ENCODE measurements around the gene R3HCC1L. TPM values are rescaled to one million over a fixed set of nuclear protein-coding genes. Genes with fewer than 3 reads are reported as not detected.

The R3HCC1L gene
- polyA plus RNA-seq, 1 donor, result 12.4 TPM

DNA sequence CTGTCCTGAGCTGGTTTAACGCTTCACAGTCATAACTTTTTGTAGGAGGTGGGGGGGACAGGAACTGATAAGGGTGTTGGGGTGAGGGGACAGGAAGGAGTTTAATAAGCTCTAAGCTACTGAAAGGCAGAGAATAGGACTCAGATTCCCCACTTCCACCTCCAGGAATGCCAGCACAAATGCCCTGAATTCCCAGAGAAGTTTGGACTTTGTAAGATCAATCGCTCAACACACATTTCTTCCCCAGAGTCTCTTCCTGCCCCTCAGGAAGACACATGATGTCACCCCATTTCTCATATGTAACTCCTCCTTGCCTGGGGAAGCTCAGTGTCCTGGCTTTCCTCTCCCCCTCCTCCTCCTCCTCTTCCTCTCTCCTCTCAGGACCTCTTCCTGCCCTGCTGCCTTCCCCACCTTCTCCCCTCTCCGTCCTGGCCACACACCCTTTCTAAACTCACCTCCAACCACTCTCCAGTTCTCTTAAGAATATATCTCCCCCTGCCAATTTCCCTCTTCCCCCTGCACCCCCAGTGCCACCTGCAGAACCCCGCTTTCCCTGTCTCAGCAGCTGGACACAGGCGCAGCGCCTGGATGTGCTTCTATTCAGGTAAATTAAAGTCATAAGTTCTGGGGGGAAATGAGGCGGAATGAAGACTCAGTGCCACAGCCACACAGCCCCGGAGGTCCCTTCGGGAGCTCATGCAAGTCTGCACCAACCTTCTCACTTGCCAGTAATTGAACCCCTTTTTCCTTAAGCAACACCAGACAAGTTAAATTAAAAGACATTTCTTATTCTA lies 138.8 kb downstream of the R3HCC1L start:
- DNase-seq (ENCODE audit: low read depth), result no peak

DNA sequence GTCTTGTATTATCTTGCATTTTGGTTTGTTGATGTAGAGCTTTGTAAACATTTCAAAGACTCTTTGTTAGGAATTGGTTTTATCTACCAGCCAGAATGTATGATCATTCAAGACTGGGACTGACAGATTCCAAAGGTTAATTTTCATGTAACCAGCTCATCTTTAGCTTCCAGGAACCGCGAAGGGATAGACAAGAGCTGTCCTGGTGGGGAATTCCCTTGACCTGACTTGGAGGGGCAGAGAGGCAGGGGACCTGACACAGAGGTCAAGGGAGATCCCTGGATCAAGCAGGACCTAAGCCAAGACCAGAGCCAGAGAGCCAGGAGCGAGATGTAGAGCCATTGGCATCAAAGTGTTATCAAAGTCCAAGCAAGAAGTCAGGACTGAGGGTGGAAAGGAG lies 140.1 kb downstream of the R3HCC1L start:
- no peak for DNase-seq (ENCODE audit: low read depth)

DNA sequence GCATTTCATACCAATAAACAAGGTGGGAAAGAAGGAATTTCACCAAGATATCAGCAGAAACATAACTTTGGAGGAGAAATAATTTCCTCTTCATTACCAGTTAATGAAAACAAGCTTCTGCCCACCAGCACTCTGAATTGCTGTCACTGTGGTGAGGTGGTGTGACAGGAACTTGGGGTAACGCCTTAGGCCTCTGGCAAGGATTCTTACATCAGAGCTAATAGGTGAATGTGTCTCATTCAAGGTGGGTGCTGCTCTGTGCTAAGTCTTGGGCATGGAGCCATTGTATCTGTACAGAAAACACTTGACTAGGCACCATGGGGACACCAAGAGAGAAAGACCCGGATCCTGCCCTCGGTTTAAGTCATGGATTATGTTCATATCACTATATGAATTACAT lies 141.9 kb downstream of the R3HCC1L start:
- DNase-seq (ENCODE audit: low read depth), result no peak

DNA sequence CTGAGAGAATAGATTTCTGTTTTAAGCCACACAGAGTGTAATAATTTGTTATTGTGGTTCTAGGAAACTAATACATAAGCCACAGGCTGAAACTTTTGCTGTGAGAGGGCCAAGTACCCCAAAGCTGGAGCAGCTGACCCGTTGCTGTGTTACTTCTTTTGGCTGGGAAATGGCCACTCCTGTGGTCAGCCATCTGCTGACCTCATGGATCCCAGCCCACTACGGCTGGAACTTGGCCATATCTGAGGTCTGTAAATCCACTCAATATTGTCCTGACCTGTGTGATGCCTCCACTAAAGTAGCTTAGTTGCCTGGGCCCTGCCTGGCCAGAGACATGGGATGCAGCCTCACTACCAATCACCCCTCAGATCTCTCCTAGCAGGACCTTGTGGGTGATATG lies 151.0 kb downstream of the R3HCC1L start:
- DNase-seq (ENCODE audit: low read depth), result no peak

DNA sequence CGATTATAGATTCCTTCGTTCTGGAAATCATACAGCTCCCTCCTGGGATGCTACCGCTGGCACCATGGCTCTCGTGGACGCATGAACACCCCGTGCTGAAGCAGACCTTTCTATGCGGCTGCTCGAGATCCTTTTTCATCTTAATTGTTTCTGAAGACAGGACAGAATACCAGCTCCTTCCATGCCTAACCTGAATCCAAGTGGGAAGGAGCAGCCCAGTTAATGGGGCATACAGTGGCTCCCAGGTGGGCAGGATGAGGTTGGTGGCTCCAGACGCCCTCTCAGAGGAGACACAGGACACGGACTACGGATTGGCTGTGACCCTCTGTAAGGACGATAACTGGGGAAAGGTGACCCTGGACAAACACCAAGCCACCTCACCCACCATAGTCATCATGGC lies 152.0 kb downstream of the R3HCC1L start:
- no peak for DNase-seq (ENCODE audit: low read depth)

DNA sequence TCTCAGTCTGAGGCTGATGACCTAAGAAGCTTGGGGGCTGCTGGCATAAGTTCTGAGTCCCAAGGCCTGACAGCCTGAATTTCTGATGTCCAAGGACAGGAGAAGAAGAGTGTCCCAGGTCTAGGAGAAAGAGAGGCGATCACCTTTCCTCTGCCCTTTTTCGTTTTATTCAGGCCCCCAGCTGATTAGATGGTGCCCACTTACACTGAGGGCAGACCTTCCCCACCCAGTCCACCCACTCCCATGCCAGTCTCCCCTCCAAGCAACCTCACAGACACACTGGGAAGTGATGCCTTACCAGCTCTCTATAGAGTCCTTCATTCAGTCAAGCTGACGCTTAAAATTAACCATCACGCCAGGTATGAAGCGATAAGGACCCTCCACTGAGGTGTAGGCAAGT lies 152.9 kb downstream of the R3HCC1L start:
- DNase-seq (ENCODE audit: low read depth), result no peak

DNA sequence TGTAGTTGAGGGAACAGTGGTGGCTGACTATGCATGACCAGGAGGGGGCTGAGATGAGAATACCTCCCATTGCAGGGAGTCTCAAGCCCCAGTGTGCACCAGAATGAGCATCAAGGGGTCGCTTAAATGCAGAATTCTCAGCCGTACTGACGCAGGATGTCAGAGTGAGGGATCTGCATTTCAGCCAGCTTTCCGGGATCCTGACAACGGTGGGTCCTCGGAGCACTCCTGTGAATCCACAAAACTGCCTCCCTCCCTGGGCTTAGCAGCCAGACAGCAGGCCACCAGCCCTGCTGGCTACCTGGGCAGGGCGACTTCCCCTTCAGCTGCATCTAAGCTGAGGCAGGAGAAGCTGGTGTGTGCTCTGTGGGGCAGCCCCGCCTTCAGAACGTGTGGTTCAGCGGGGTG lies 155.3 kb downstream of the R3HCC1L start:
- no peak for DNase-seq (ENCODE audit: low read depth)

DNA sequence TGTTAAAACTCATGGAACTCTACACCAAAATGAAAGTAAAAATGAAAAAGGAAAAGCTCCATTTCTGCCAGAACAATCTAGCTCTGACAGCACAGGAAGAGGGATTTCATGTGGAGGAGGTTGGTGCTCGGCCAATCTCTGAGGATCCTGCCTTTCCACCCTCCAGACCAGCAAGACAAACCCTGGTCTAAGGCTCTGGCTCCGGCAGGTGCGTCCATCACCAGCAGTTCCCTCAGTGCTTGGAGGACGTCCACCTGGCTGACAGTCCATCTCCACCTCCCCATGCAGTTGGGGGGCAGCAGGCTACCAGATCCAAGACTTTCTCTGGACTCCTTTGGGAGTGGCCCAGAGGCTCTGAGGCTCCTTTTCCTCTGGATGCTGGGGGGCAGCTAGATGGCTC lies 158.5 kb downstream of the R3HCC1L start:
- DNase-seq (ENCODE audit: low read depth), result no peak

DNA sequence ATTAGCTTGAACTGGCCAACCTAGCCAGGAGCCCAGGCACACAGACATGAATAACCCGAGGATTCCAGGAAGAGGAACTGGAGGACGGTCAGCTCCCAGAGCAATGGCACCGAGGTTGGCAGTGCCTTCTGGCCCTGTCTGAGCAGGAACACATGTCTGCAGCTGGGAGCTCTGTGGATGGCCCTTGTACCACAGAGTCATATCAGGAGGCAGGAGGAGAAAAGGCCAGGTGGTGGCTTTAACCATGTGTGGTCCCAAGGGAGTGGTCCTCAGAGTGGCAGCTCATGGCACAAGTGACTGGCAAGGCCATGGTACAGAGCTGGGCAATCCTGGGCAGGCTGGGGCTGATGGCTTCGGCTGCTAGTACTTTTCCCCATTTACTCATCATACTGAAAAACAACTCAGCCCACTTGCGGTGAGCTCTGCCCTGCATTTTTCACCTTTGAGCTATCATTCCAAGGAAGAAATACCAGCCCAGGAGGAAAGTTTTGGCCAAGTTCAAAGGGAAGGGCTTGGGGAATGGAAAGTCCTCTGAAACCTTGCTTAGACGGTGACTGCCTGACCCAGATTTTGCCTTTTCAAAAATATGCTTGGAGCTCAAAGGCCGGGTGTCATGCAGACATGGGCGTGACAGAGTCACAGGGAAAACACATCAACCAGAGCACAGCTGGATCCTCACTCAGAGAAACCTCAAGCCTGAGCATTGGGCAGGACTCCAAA lies 159.3 kb downstream of the R3HCC1L start:
- DNase-seq (ENCODE audit: low read depth), result no peak

DNA sequence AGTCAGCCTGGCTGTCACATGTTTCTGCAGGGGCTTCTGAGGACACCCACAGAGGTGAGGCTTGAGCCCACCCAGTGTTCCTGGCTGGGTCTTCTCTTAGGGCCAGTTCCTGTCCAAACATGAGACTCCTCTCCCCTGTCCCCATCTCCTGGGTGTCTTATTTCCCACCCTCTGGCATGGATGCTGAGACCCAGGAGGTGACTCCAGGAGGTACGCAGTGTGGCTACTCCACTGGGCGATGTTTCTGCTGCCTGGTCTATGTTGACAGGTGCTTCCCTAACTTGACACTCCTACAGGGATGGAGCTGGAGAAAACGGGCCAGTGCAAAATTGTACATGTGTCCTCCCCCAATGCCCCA lies 159.8 kb downstream of the R3HCC1L start:
- no peak for DNase-seq (ENCODE audit: low read depth)

Other genes with a start within 250 kb of the R3HCC1L start
- gene CRTAC1, start 104.0 kb upstream of the R3HCC1L start, polyA plus RNA-seq (ENCODE audit: insufficient read length), result 0.63 TPM
- gene LOXL4, start 133.5 kb downstream of the R3HCC1L start, polyA plus RNA-seq (ENCODE audit: insufficient read length), result 9.5 TPM